LHCN-M2 (cell line): ENCODE data around the gene RPS19. TPM values are rescaled to one million over a fixed set of nuclear protein-coding genes. Genes with fewer than 3 reads are reported as not detected.

Experiments used
- DNase-seq: peaks from one replicate; pipeline ENCODE4 v3.0.0-alpha.2; 2012; ENCODE audit warnings: low read depth
- polyA plus RNA-seq: library from polyadenylated mRNA; unstranded; fragments of >200 nt; gene quantifications from one replicate; pipeline ENCODE4 v1.2.1, GENCODE V29; 2012; ENCODE audit warnings: missing spikeins
- total RNA-seq: library from RNA; depleted of rRNA; stranded (reverse); fragments of >200 nt; gene quantifications from 2 replicates; pipeline ENCODE4 v1.2.3, GENCODE V29; 2014; rRNA removed

RPS19 gene
- 610 and 611 TPM in 2 replicates for total RNA-seq
- polyA plus RNA-seq, result 4,801 TPM

DNA sequence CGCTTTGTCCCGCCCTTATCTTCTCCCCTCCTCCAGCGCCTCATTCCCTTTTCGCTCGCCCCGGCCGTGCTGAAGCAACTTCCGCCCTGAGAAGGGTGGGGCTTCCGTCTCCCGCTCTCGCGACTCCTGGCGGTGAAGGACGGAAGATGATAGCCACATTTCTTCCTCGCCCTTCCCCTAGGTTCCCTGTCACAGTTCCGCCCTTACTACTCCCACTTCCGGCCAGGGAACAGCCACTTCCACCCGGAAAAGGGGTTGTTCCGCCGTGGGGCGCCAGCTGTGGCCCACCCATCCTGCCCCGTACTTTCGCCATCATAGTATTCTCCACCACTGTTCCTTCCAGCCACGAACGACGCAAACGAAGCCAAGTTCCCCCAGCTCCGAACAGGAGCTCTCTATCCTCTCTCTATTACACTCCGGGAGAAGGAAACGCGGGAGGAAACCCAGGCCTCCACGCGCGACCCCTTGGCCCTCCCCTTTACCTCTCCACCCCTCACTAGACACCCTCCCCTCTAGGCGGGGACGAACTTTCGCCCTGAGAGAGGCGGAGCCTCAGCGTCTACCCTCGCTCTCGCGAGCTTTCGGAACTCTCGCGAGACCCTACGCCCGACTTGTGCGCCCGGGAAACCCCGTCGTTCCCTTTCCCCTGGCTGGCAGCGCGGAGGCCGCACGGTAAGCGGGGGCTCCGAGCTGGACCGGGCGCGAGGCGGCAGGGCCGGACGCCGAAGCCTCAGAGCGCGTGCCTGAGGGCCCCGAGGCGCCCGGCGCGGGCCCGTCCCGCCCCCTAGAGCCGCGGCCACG, at the start of gene RPS19:
Gene RPS19 (plus strand): TSS at position 638 of the 801 bp plus-strand sequence. CDS start 520 bp downstream, outside the sequence.
- DNase-seq, result peak; percentile 98

DNA sequence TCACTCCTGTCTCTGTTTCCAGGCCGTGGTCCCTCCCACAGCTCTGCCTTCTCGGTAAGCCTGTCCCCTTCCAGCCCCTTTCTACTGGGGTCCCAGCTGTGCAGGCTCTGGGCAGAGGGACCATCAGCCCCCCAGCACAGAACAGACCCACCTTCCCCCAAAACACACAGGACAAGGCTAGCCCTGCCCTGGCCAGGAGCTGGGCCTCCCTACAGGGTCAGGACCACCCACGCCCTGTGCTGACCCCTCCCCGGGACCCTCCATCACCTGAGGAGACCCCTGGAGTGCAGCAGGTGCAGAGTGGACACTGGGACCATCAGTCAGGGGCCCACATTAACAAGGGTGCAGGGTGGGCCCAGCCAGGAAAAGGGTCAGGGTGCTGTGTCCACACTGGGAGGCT, 49.8 kb upstream of the RPS19 start:
- no peak for DNase-seq

DNA sequence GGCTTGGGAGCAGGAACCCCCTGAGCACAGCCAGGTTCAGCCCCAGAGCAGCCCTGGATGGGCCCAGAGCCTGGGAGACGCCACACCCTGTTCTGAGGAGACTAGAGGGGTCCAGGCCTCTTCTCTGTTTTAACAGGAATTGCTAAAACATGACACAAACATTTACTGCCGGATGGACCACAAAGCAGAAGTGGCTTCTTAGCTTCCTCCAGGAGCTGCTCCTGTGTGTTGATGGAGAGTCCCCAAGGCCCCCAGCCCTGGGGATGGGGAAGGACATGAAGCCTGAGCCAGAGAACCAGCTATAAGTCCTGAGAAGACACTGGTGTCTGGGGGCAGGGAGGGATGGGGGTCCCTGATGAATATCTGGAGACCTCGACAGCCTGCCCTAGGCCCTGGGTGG, 49.0 kb upstream of the RPS19 start:
- DNase-seq, result no peak

DNA sequence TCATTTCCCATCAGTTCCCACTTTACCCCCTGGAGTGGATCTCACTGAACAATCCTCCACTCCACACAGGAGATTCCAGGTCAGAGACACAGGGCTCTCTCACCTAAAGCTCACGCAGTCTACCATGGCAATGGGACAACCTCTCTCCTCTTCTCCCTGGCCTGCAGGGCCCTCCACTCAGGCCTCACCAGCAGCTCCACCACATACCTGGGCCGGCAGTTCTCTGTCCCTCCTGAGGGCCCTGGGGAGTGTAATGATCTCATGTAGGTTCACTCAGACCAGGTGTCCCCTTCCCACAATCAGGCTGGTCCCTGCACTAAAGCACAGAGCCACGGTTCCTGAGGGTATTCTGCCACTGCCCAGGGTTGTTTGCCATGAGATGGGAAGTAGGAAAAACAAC, 48.1 kb upstream of the RPS19 start:
- no peak for DNase-seq

DNA sequence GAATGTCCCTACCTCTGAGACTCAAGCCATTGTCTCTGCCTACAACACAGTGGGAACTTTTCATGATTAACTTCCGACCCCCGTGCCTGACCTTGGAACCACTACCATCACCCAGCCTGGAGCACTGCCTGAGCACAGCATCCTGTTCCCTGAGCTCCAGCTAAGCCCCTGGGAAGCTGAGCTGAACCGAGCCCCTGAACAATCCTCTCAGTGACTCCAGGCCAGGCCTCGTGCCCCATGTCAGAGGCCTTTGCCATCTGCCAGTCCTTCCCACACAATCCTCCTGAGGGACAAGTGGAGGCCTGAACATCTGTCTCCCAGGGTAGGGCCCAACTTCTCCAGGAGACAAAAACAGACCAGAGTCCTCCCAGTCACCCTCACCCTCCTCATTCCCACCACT, 46.1 kb upstream of the RPS19 start:
- DNase-seq, result no peak

DNA sequence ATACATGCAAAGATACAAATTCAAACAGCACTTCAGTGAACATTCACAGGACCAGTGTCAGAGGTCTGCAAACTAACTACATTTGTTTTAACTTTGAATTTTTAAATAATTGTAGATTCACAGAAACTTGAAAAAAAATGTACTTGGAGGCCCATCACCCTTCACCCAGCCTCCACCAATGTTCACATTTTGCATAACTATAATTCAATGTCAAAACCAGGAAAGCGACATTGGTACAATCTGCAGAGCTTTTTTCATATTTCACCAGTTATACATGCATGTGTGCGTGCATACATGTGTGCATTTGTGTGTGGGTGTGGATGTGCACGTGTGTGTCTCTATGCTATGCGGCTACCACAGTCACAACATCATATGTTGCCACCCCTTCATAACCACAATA, 44.8 kb upstream of the RPS19 start:
- no peak for DNase-seq

DNA sequence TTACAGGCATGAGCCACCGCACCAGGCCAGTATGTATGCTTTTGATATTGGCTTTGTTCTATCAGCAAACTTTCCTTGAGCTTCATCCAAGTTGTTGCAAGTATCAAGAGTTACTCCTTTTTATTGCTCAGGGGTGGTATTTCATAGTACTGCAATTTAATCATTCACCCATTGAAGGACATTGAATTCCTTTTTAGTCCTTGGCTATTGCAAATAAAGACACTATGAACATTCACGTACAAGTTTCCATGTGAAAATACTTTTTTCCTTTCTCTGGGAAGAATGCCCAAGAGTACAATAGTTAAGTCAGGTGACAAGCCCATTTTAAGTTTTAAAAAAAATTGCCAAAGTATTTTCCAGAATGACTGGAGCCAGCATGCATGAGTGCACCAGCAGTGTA, 43.3 kb upstream of the RPS19 start:
- DNase-seq, result no peak

DNA sequence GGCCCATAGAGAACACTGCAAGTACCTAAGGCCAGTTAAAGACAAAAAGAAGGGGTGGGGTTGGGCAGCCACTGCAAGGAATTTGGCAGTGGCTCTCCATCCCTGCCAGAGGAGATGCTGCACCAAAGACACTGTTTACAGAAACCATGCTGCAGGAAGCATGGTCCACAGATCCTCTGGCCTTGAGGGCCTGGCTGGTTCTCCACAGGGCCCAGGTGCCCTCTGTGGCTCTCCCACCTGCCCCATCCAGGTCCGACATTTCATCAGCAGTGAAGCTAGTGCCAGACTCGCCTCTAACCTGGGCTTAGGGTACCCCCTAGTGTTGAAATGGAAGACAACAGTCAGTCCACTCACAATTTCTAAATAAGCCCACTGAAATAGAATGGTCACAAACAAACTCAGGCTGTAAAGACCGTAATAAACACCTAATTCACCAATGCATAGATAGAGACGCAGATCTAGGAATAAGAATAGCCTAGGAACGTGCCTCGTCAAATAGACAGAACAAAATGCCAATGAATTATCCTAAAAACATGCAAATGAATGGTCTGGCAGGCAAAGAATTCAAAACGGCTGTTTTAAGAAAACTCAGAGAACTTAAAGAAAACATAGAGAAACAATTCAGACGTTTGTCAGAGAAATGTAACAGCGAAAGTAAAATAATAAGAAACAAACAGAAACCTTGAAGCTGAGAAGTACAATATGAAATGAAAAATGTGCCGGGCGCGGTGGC, 38.9 kb upstream of the RPS19 start:
- peak; percentile 13 for DNase-seq

DNA sequence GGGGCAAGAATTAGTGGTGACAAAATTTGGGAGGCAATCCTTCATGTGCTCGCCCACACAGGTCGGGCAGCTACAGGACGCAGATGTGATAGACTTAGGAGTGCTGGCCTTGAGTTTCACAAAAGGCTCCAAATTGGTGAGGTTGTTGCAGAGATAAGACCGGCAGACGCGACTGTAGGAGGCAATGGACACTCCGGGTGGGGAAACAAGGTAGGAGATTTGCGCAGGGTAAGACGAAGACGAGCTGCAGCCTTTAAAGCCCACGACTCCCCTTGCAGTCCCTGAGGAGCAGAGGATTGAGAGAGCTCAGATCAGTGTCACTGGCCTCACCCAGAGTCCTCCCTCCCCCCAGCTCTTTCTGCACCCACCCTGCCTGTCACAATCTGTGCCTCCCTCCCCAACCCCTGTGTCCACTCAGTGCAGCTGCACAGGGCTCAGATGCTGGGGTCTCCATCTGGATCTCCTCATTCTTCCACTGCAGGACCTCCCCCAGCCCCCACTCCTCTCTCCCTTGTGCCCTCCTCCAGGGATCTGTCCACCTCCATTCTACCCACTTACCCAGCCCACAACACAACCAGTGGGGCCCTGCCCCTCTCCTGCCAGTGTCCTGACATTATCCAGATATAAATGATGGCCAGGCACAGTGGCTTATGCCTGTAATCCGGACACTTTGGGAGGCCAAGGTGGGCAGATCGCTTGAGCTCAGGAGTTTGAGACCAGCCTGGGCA, 21.9 kb upstream of the RPS19 start:
- DNase-seq, result no peak

DNA sequence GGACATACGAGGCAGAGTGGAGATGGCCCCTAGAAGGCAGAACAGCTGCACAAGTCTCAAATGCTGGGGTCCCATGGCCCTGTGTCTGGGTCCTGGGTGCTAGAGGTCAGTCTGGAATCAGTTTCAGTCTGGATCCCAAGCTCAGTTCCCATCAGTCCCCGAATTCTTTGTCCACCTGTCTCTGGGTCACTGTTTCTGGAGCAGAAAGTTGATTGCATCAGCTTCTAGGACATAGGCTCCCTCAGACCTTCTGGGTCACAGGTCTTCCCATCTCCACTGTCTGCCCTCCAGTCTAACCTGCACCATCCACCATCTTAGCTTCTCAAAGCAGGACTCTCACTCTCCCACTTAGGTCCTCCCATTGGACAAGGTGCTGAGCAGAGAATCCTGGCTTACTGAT, 20.8 kb upstream of the RPS19 start:
- no peak for DNase-seq

DNA sequence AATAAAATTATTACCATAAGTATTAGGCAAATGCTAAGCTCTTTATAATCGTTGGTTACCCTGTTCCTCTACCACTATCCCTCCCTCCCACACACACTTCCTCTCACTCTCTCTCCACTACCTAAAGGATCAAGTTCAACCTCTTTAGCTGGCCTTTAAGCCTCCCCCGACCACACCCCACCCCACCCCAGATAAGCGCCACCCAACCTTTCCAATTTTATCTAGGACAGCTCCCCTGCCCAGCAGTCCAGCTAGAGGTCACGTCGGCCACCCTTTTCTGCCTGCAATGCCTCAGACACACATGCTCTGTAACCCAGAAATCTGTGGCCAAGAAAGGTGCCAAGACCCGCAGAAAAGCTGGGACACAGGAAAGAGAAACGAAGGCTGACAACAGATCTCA, 16.7 kb upstream of the RPS19 start:
- no peak for DNase-seq

DNA sequence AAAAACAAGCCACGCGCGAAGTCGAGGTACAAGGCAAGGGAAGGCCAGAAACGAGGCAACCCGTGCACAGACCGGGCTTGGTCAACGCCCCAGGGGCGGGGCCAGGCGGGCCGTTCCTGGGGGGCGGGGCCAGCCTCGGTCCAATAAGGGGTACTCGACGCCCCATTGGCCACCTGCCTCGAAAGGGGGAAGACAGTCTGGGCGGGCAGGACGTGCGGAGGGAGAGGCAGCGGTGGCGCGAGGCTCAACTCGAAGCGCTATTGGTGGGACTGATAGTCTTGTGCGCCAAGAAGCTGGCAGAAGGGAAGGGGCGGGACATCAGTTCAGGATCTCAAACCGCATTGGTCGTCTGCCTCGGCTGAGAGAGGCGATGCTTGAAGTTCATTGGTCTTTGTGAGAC, 15.5 kb upstream of the RPS19 start, which contains the start of gene LYPD4:
Gene LYPD4 (minus strand): TSS at position 83 of the 400 bp plus-strand sequence. CDS start 5,398 bp downstream, outside the sequence.
- no peak for DNase-seq

DNA sequence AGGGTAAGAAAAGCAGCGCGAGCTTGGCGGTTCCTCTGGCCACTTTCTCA, 15.2 kb upstream of the RPS19 start, which contains the start of gene DMRTC2:
Gene DMRTC2 (plus strand): TSS at position 42 of the 50 bp plus-strand sequence. CDS start 2,387 bp downstream, outside the sequence.
- no peak for DNase-seq

DNA sequence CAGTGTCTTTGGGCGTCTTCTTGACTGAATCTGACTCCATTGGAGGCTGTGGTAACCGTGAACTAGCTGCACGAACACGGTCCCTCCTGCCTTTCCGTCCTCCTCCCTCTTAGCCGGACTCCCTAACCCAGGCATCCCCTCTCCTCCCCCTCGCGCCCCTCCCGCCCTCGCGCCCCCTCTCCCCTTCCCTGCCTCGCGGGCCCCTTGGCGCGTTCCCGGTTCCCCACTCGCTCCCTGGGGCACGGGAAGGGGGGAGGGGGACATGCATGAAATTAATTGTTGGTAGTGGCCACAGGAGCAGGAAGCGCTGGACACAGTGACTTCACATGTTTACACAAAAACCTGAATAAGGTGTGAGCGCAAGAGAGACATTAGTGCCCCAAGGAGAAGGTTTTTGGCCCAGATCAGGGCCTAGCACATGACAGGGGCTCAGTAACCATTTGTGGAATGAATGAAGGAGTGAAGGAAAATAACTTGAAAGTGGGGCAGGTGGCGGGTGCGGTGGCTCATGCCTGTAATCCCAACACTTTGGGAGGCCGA, 14.9 kb upstream of the RPS19 start:
- no peak for DNase-seq

DNA sequence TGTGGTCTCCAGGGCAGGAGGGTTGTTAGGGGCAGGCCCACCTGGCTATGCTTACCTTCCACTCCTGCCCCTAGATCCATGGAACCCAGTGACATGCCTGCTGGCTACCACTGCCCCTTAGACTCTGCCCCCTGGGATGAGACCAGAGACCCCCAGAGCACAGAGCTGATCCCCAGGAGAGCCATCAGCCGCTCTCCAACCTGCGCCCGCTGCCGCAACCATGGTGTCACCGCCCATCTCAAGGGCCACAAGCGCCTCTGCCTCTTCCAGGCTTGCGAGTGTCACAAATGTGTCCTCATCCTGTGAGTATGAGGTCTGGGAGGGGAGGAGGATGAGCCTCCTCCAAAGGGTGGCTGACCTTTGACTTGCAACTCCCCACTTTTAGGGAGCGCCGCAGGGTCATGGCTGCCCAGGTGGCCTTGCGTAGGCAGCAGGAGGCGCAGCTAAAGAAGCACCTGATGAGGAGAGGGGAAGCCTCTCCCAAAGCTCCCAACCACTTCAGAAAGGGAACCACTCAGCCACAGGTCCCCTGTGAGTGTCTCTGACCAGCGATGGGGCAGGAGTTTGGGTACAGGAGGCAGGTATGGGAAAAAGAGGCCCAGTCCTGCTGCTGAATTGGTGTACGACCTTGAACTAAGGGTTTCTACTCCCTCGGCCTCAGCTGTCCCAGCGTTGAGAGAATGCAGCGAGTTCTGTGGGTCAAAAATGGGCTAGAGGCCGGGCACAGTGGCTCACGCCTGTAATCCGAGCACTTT, 12.5 kb upstream of the RPS19 start:
- no peak for DNase-seq

DNA sequence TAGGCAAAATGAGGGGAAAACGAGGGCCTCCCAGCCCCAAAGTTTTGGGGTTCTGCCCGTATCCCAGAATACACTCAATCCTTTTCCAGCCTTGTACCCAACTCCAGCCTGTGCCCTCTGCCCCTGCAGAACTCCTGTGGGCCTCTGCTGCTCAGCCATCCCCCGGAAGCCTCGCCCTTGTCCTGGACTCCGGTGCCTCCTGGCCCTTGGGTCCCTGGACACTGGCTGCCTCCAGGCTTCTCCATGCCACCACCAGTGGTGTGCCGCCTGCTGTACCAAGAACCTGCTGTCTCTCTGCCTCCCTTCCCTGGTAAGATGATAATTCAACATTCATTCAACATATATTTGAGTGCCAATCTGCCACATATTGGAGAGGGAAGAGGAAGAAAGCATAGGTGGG, 11.4 kb upstream of the RPS19 start:
- DNase-seq, result no peak

DNA sequence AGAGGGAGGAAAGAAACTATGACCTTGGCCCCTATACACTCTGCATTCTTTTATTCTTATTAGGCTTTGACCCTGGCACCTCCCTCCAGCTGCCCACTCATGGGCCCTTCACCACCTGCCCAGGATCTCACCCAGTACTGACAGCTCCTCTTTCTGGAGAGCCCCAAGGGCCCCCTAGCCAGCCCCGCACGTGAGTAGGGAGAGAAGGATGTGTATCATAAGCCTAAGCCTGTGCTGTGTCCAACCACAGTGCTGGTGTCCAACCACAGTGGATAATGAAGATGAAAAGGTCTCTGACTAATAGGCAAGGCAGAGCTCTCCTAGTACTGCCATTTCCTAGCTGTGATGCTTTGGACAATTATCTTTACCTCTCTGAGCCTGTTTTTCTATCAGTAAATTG, 11.0 kb upstream of the RPS19 start:
- peak; percentile 33 for DNase-seq

DNA sequence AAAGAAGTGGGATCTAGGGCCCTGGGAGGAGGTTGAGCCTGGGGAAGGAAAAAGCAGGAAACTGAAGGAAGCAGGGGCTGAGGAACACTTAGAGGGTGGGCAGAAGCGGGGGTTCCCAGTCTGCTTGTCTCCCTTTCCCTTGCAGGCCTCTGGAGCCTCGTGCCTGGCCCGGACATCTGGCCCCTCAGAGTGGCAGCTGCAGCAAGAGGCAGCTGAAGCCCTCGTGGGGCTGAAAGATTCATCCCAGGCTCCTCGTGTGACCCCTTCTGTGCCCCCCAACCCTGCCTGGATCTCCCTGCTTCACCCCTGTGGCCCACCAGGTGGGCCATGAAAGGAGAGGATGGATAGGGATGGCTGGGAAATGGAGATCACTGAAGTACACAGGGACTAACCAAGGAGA, 9.7 kb upstream of the RPS19 start:
- DNase-seq, result no peak

DNA sequence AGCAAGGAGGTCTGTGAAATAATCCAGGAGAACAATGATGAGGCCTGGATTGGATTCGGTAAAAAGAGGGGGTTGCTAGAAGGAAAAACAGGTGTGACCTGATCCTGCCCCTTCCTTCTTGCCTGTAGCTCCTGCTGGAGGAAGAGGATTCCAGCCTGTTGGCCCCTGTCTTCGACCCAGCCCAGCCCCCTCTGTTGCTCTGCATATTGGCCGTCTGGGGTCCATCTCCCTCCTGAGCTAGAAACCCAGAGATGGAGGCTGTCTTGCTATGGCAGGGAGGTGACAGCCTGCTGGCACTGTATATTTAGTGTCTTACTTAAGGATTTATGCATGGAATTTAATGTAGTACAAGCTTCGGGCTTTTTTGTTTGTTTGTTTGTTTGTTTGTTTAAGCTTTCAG, 8.6 kb upstream of the RPS19 start:
- DNase-seq, result no peak

DNA sequence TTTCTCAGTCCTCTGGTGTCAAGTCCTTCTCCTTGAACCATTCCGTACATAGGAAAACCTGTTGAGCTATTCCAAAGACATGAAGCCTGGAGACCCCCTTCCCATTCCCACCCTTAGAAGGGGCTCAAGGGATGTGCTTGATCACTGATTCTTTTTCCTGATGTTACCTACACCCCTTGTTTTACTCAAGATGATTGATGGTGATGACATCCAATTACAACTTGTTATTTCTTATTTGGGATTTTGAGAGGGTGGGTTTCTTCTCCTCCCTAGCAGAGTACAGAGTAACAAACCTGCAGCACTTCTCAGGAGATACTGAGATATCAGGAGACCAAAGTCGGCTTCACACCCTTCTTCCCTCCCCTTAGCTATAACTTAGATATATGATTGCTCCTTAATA, 6.7 kb upstream of the RPS19 start:
- no peak for DNase-seq

DNA sequence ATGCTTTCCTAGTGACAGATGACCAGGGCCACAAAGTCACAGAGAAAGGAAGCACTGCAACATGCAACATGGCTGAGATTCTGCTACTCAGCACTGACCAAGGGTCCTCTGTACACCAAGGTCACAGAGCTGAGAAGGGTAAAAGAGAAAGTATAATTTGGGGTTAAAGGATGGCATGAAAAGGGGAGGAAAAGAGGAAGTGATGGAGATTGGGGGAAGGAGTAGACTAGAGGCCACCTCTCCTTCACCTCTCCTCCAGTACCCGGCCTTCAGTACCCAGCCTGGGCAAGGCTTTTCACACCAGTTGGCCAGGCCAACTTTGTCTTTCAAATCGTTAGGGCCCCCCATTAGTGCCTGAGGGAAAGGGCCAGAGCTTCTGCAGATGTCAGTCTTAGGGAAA, 6.3 kb upstream of the RPS19 start:
- DNase-seq, result no peak

DNA sequence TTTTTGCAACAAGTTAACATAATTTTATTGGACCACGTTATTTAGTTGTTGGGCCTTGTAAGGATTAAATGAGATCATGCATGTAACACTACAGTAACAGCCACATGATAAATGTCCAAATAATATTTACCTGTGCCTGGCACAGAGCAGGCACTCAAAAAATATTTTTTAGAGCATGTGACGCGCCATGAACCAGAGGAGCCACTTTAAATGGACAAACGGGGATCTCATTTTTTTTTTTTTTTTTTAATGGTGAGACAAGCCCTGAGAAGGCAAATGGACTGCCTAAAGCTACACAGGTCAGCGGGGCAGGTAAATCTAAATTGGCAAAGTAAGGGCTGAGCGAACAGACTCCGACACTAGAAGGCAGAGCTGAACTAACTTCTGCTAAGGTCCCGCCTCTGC, 840 bp upstream of the RPS19 start:
- DNase-seq, result no peak
